ENCODE measurements around the gene USF3. TPM values are rescaled to one million over a fixed set of nuclear protein-coding genes. Genes with fewer than 3 reads are reported as not detected.

USF3 gene
- total RNA-seq, 2 experiments from 2014 or later = 31.4 to 32.6 TPM

GRCh38 chr3:113744941-113745755, 48.7 kb upstream of the USF3 start:
- POLR2A ChIA-PET = interaction anchor here (0.6 to 4.2 kb wide), 22 partner anchors 10 to 1402 kb away, joined by 3 to 116 read pairs (median 4); partner anchors contain the start of genes GRAMD1C, SPICE1, USF3 and ZBTB20

GRCh38 chr3:113743006-113743630, 46.7 kb upstream of the USF3 start:
- Histone ChIP-seq H3K4me3 (ENCODE audit: low read length) (no peak overlapping the region), H3K36me3 (ENCODE audit: insufficient read depth, low read length) (peaks cover 3% of the 10 kb centered on the region), H3K9me3 (ENCODE audit: control insufficient read depth in 1 of 2, insufficient read depth in 1 of 2, low read length in 2 of 2) (no peaks in the 10 kb centered on the region), H3K27ac (ENCODE audit: low read depth in 1 of 2, low read length in 2 of 2) (no peak overlapping the region), H3K4me1 (ENCODE audit: insufficient read depth, low read length) (peaks cover 27% of the 10 kb centered on the region), H3K27me3 (ENCODE audit: control insufficient read depth in 1 of 2, insufficient read depth in 2 of 2, low read length in 2 of 2) (no peaks in the 10 kb centered on the region)
- Mint-ChIP-seq H3K9me3 (no peaks in the 10 kb centered on the region), H3K27ac (peak overlapping the region; percentile 100), H3K4me1 (ENCODE audit: low read depth) (peaks cover 87% of the 10 kb centered on the region), H3K4me3 (peak overlapping the region; percentile 48), H3K27me3 (no peaks in the 10 kb centered on the region), H3K36me3 (ENCODE audit: low read depth) (peaks cover 33% of the 10 kb centered on the region)
- intact Hi-C loops (cut with DNase I, micrococcal nuclease) = loop anchor here in 1 of 2 experiments (2.0 to 10.0 kb wide), 3 partner anchors 246 to 718 kb away; partner anchors contain the start of genes CCDC191 and QTRT2
- ChIA-PET POLR2A (no interaction called here), CTCF (interaction anchor here (1.3 kb wide), 1 partner anchor 46 kb away, joined by 3 read pairs; no protein-coding TSS in a partner anchor)
- ATAC-seq (ENCODE audit: poor library complexity) (no peak), DNase-seq (peak in 2 of 14 experiments; percentile 16 to 53)
- no peak for TF ChIP-seq CTCF (IDR thresholded peaks at IDR 0.05)

More at GRCh38 chr3:113744941-113745755, 48.7 kb upstream of the USF3 start:
- Mint-ChIP-seq H3K9me3 (no peaks in the 10 kb centered on the region), H3K36me3 (ENCODE audit: low read depth) (peaks cover 33% of the 10 kb centered on the region), H3K4me3 (peak overlapping the region; percentile 94), H3K4me1 (ENCODE audit: low read depth) (peaks cover 88% of the 10 kb centered on the region), H3K27me3 (no peaks in the 10 kb centered on the region), H3K27ac (peak overlapping the region; percentile 100)
- peak; percentile 61 to 94 (median 70) for DNase-seq
- peak; percentile 71 for ATAC-seq (ENCODE audit: poor library complexity)
- Histone ChIP-seq H3K4me1 (ENCODE audit: insufficient read depth, low read length) (peaks cover 27% of the 10 kb centered on the region), H3K9me3 (ENCODE audit: control insufficient read depth in 1 of 2, insufficient read depth in 1 of 2, low read length in 2 of 2) (no peaks in the 10 kb centered on the region), H3K27me3 (ENCODE audit: control insufficient read depth in 1 of 2, insufficient read depth in 2 of 2, low read length in 2 of 2) (no peaks in the 10 kb centered on the region), H3K4me3 (ENCODE audit: low read length) (peak overlapping the region; percentile 88), H3K27ac (ENCODE audit: low read depth in 1 of 2, low read length in 2 of 2) (peak overlapping the region; percentile 100), H3K36me3 (ENCODE audit: insufficient read depth, low read length) (peaks cover 3% of the 10 kb centered on the region)
- TF ChIP-seq CTCF (IDR thresholded peaks at IDR 0.05) = peak; percentile 70
- CTCF ChIA-PET = interaction anchor here (0.6 to 3.5 kb wide), 30 partner anchors 10 to 754 kb away, joined by 3 to 82 read pairs (median 4); partner anchors contain the start of genes GRAMD1C, GTPBP8, SPICE1 and USF3
- intact Hi-C loops (cut with DNase I, micrococcal nuclease) = loop anchor here (1.0 to 10.0 kb wide), 8 partner anchors 9 to 1402 kb away; partner anchors contain the start of genes SPICE1 (in 2 of the 2), ATG3 (in 1 of the 2), SLC35A5 (in 1 of the 2) and ZBTB20 (in 1 of the 2)

- intact Hi-C loops (cut with DNase I, micrococcal nuclease) = loop anchor here in 1 of 2 experiments (2.0 to 10.0 kb wide), 4 partner anchors 161 to 717 kb away; partner anchors contain the start of genes CCDC191 and QTRT2
- DNase-seq (no peak), ATAC-seq (ENCODE audit: poor library complexity) (no peak)
- Histone ChIP-seq H3K4me3 (ENCODE audit: low read length) (no peak overlapping the region), H3K27me3 (ENCODE audit: control insufficient read depth in 1 of 2, insufficient read depth in 2 of 2, low read length in 2 of 2) (no peaks in the 10 kb centered on the region), H3K27ac (ENCODE audit: low read depth in 1 of 2, low read length in 2 of 2) (no peak overlapping the region), H3K4me1 (ENCODE audit: insufficient read depth, low read length) (peaks cover 20% of the 10 kb centered on the region), H3K36me3 (ENCODE audit: insufficient read depth, low read length) (peaks cover 3% of the 10 kb centered on the region), H3K9me3 (ENCODE audit: control insufficient read depth in 1 of 2, insufficient read depth in 1 of 2, low read length in 2 of 2) (no peaks in the 10 kb centered on the region)
- CTCF ChIA-PET = interaction anchor here (1.1 to 2.1 kb wide), 2 partner anchors 9 to 30 kb away, joined by 3 to 6 read pairs; no protein-coding TSS in a partner anchor
- Mint-ChIP-seq H3K36me3 (ENCODE audit: low read depth) (peaks cover 24% of the 10 kb centered on the region), H3K9me3 (no peaks in the 10 kb centered on the region), H3K4me1 (ENCODE audit: low read depth) (peaks cover 87% of the 10 kb centered on the region), H3K27ac (peak overlapping the region; percentile 100), H3K27me3 (no peaks in the 10 kb centered on the region), H3K4me3 (no peak overlapping the region)
- TF ChIP-seq CTCF (IDR thresholded peaks at IDR 0.05) = no peak
- POLR2A ChIA-PET = no interaction called here
Measured at GRCh38 chr3:113741620-113742019, 45.2 kb upstream of the USF3 start.

All from CD4-positive, alpha-beta T cell (primary cell).